Karpas-422 (cell line): ENCODE data around the gene CPNE9. TPM values are rescaled to one million over a fixed set of nuclear protein-coding genes. Genes with fewer than 3 reads are reported as not detected.
"Not testable (repeated sequence)": the region's sequence is repeated elsewhere in the genome, so short reads cannot be mapped to it uniquely, and the experiment has no call there.

Experiments used
- DNase-seq: peaks from one replicate; pipeline ENCODE4 v3.0.0-alpha.2; 2015
- H2AFZ ChIP-seq: fragments of 200-600 bp; sonication (generic); 2 replicates; pipeline ENCODE4 v1.6.1; 2014; ENCODE audit warnings: antibody characterized with exemption, low read length, mixed read lengths
- H3K27ac ChIP-seq: fragments of 200-600 bp; sonication (generic); 2 replicates; pipeline ENCODE4 v1.5.1; 2014; ENCODE audit warnings: mild to moderate bottlenecking, low read length, moderate library complexity
- H3K27me3 ChIP-seq: fragments of 200-600 bp; sonication (generic); 2 replicates; pipeline ENCODE4 v1.6.1; 2014; ENCODE audit warnings: low read length, mixed read lengths
- H3K36me3 ChIP-seq: fragments of 200-600 bp; sonication (generic); 2 replicates; pipeline ENCODE4 v1.6.1; 2014; ENCODE audit warnings: low read length, mixed read lengths; ENCODE audit not compliant: insufficient read depth
- H3K4me1 ChIP-seq: fragments of 200-600 bp; sonication (generic); 2 replicates; pipeline ENCODE4 v1.6.1; 2014; ENCODE audit warnings: mild to moderate bottlenecking, low read length, mixed read lengths
- H3K4me2 ChIP-seq: fragments of 200-600 bp; sonication (generic); 2 replicates; pipeline ENCODE4 v1.6.1; 2014; ENCODE audit warnings: low read length, low read depth, mild to moderate bottlenecking; ENCODE audit not compliant: poor library complexity, severe bottlenecking
- H3K4me3 ChIP-seq: fragments of 200-600 bp; sonication (generic); 2 replicates; pipeline ENCODE4 v1.5.1; 2014; ENCODE audit warnings: mild to moderate bottlenecking, antibody characterized with exemption, low read length, mixed read lengths
- H3K79me2 ChIP-seq: fragments of 200-600 bp; sonication (generic); 2 replicates; pipeline ENCODE4 v1.6.1; 2014; ENCODE audit warnings: mild to moderate bottlenecking, low read length, mixed read lengths
- H3K9ac ChIP-seq: fragments of 200-600 bp; sonication (generic); 2 replicates; pipeline ENCODE4 v1.6.0; 2014; ENCODE audit warnings: low read length
- H3K9me2 ChIP-seq: fragments of 200-600 bp; sonication (generic), shearing (Covaris generic); replicated peaks from 2 replicates; pipeline ENCODE4 v1.6.0; 2014; ENCODE audit warnings: mild to moderate bottlenecking, low read length, moderate library complexity; ENCODE audit not compliant: insufficient read depth
- H3K9me3 ChIP-seq: fragments of 300-700, 200-600 bp; sonication (generic); 2 replicates; pipeline ENCODE4 v1.6.1; 2014; ENCODE audit warnings: low read length, mixed read lengths
- H4K20me1 ChIP-seq: fragments of 200-600 bp; sonication (generic); 2 replicates; pipeline ENCODE4 v1.6.1; 2014; ENCODE audit warnings: mild to moderate bottlenecking, antibody characterized with exemption, low read length, low read depth; ENCODE audit not compliant: insufficient read depth
- total RNA-seq: library from RNA; depleted of rRNA; stranded (reverse); fragments of >200 nt; shearing (Covaris generic); gene quantifications from 2 replicates; pipeline ENCODE4 v1.2.3, GENCODE V29; 2014; ENCODE audit warnings: low replicate concordance

CPNE9 gene
- total RNA-seq, 1 experiment from 2014 or later: not detected

- Histone ChIP-seq H2AFZ (peak overlapping the region; percentile 81; the same call in 1 of the 2 replicates), H3K9ac (peak overlapping the region; percentile 82), H3K4me1 (peaks cover 49% of the 10 kb centered on the region), H3K27ac (no peak overlapping the region), H4K20me1 (no peaks in the 10 kb centered on the region), H3K4me3 (peak overlapping the region; percentile 84), H3K9me2 (no peaks in the 10 kb centered on the region), H3K27me3 (no peaks in the 10 kb centered on the region), H3K4me2 (peak overlapping the region; percentile 81), H3K36me3 (no peaks in the 10 kb centered on the region), H3K79me2 (peaks cover 5% of the 10 kb centered on the region; the same call in 1 of the 2 replicates), H3K9me3 (no peaks in the 10 kb centered on the region)
- no peak for DNase-seq
Observed at GRCh38 chr3:9770276-9770812, 66.7 kb downstream of the CPNE9 start.

GRCh38 chr3:9771007-9771406 is 67.4 kb downstream of the CPNE9 start:
- not testable (repeated sequence) for H3K27ac ChIP-seq, DNase-seq, H4K20me1 ChIP-seq, H3K9ac ChIP-seq, H3K36me3 ChIP-seq, H3K27me3 ChIP-seq, H3K9me3 ChIP-seq, H2AFZ ChIP-seq, H3K4me2 ChIP-seq, H3K79me2 ChIP-seq, H3K9me2 ChIP-seq, H3K4me3 ChIP-seq
- peaks cover 42% of the 10 kb centered on the region for H3K4me1 ChIP-seq

- Histone ChIP-seq H2AFZ (no peak overlapping the region), H3K79me2 (no peaks in the 10 kb centered on the region), H3K4me3 (no peak overlapping the region), H3K36me3 (no peaks in the 10 kb centered on the region), H4K20me1 (no peaks in the 10 kb centered on the region), H3K9me2 (no peaks in the 10 kb centered on the region), H3K27ac (no peak overlapping the region), H3K9me3 (no peaks in the 10 kb centered on the region), H3K4me1 (peaks cover 44% of the 10 kb centered on the region), H3K27me3 (no peaks in the 10 kb centered on the region), H3K4me2 (no peak overlapping the region), H3K9ac (no peak overlapping the region)
- no peak for DNase-seq
Observed at GRCh38 chr3:9776896-9777693, 73.5 kb downstream of the CPNE9 start.

- Histone ChIP-seq H2AFZ (no peak overlapping the region), H3K36me3 (no peaks in the 10 kb centered on the region), H3K4me1 (peaks cover 47% of the 10 kb centered on the region), H3K27ac (no peak overlapping the region), H3K27me3 (no peaks in the 10 kb centered on the region), H3K9ac (no peak overlapping the region), H3K9me2 (no peaks in the 10 kb centered on the region), H4K20me1 (no peaks in the 10 kb centered on the region), H3K4me2 (no peak overlapping the region), H3K4me3 (no peak overlapping the region), H3K79me2 (no peaks in the 10 kb centered on the region), H3K9me3 (no peaks in the 10 kb centered on the region)
- DNase-seq: no peak
Observed at GRCh38 chr3:9777694-9778021, 74.0 kb downstream of the CPNE9 start.

DNA sequence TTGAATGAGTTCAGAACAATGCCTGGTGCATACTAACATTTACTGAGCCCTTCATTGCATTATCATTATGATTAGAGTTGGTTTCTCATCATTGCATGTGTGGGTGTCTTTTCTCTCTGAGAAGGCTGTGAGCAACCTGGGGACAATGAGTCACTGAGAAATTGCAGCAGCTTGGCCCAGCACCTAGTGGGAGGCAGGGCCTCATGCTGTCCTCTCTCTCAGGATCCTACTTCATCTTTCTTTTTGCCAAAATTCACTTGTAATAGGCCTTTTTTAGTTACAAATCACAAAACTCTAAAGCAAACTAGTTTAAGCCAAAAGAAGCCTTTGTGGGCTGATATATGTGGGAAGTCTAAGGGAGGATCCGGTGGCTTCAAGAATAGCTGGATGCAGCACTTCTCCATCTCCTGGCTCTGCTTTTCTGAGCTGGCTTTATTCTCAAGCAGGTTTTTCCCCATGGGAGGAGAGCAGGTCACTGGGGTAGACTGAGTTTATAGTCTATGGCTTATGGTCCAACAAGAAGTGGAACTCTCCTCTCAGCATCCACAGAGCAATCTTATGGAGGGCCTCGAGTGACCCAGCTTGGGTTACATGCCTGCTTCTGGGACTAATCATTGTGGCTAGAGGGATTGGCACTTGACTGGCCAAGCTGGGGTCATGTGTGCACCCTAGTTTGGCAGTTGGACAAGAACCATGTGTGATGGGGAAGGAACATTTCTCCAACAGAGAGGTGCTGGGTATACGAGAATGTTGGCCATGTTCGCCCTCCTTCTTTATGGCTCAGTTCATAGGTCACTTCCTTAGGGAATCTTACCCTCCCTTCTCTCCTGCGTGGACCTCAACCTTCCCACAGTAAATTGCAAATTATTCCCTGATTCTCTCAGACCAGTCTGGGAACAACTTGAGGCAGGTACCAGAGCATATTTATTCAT is 74.8 kb downstream of the CPNE9 start:
- no peaks in the 10 kb centered on the region for H3K9me2 ChIP-seq
- no peak overlapping the region for H2AFZ ChIP-seq
- H3K36me3 ChIP-seq: no peaks in the 10 kb centered on the region
- no peaks in the 10 kb centered on the region for H3K27me3 ChIP-seq
- no peak overlapping the region for H3K4me2 ChIP-seq
- H3K79me2 ChIP-seq: no peaks in the 10 kb centered on the region
- H3K4me1 ChIP-seq: peaks cover 47% of the 10 kb centered on the region
- no peak overlapping the region for H3K4me3 ChIP-seq
- no peaks in the 10 kb centered on the region for H3K9me3 ChIP-seq
- H3K27ac ChIP-seq: no peak overlapping the region
- no peak overlapping the region for H3K9ac ChIP-seq
- DNase-seq: no peak
- no peaks in the 10 kb centered on the region for H4K20me1 ChIP-seq

DNA sequence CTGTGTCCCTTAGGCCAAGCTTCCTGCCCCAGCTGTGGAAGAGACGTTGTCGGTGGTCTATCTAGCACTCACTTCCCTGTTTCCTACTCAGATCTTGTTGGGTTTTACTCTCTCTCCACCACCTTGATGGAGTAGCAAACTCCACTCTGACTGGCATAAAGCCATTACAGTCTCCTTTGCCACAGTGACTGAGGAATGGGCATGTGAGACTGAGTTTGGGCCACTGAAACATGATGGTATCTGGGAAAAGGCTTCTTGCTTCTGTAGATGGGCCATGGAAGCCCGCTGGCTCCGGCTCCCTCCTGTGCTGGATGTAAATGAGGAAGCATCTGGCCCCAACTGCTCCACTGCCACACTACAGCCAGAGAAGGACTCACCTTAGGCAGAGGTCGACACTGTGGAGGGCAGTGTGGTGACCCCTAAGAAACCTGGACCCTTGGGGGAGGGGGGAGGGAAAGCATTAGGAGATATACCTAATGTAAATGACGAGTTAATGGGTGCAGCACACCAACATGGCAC is 75.5 kb downstream of the CPNE9 start:
- Histone ChIP-seq H3K36me3 (no peaks in the 10 kb centered on the region), H3K9ac (no peak overlapping the region), H3K9me3 (no peaks in the 10 kb centered on the region), H4K20me1 (no peaks in the 10 kb centered on the region), H2AFZ (no peak overlapping the region), H3K27ac (peak overlapping the region; percentile 90), H3K4me3 (peak overlapping the region; percentile 32; the same call in 1 of the 2 replicates), H3K9me2 (no peaks in the 10 kb centered on the region), H3K4me2 (peak overlapping the region; percentile 53), H3K4me1 (peaks cover 47% of the 10 kb centered on the region), H3K27me3 (no peaks in the 10 kb centered on the region), H3K79me2 (no peaks in the 10 kb centered on the region)
- no peak for DNase-seq
